ENCODE measurements around the gene STYK1. TPM values are rescaled to one million over a fixed set of nuclear protein-coding genes. Genes with fewer than 3 reads are reported as not detected.
A peak's percentile ranks its signal among the peaks of the same experiment; 100 is the strongest.

Gene STYK1
- polyA plus RNA-seq, 3 donors = not detected

DNA sequence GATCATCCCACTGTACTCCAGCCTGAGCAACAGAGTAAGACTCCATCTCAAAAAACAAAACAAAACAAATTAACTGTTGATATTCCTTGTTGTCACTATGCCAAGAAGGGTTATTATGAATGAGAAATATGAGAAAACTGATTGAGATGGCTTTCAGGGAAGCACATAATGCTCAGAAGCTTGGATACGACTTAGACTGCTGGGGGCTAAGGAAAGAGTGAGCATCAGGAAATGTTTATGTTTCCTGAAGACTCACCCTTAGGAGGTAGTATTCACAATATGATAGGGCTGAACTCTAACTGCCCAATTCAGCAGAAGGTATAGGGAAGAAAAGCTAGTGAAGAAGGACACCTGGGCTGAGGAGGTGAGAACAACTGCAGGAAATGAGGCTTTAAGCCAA, 6.3 kb downstream of the STYK1 start:
- H3K4me1 Mint-ChIP-seq = peaks cover 20% of the 10 kb centered on the region
- Histone ChIP-seq H3K9me3 (replicated peaks in 1 of 2; ENCODE audit: control insufficient read depth in 1 of 2, insufficient read depth in 1 of 2, low read length in 2 of 2) (no peaks in the 10 kb centered on the region), H4K20me1 (ENCODE audit: insufficient read depth, low read length) (no peaks in the 10 kb centered on the region), H3K4me2 (replicated peaks; ENCODE audit: extremely low read depth, low read length, poor library complexity, severe bottlenecking) (no peak overlapping the region), H3K27ac (ENCODE audit: low read depth in 1 of 2, low read length in 2 of 2) (no peak overlapping the region), H3K27me3 (ENCODE audit: control insufficient read depth in 2 of 2, insufficient read depth in 2 of 2, low read length in 2 of 2) (peaks cover 19 to 28% of the 10 kb centered on the region in 2 donors), H3K9ac (ENCODE audit: insufficient read depth, low read length, poor library complexity, severe bottlenecking) (no peak overlapping the region), H3K4me1 (ENCODE audit: control insufficient read depth in 1 of 2, insufficient read depth in 2 of 2, low read length in 2 of 2) (peaks cover 6% of the 10 kb centered on the region in 2 donors), H3K4me3 (replicated peaks in 1 of 3; ENCODE audit: low read depth in 2 of 3, low read length in 3 of 3) (no peak overlapping the region), H2AFZ (ENCODE audit: insufficient read depth, low read depth, low read length, poor library complexity, severe bottlenecking) (no peak overlapping the region), H3K36me3 (replicated peaks in 1 of 2; ENCODE audit: control insufficient read depth in 1 of 2, insufficient read depth in 2 of 2, low read length in 2 of 2) (no peaks in the 10 kb centered on the region), H3K79me2 (ENCODE audit: insufficient read depth, low read length) (no peaks in the 10 kb centered on the region)
- H3K27ac Mint-ChIP-seq = no peak overlapping the region
- H3K9me3 Mint-ChIP-seq = peaks cover 0 to 14% (median 3%) of the 10 kb centered on the region in 7 donors
- peak overlapping the region in 1 of 2 donors; percentile 17 for H3K4me3 Mint-ChIP-seq
- WGBS (ENCODE audit: insufficient coverage) = 50% methylated on average over 1 of the region's 1 CpG
- H3K27me3 Mint-ChIP-seq (ENCODE audit: low read depth in 3 of 3) = peaks cover 27 to 46% (median 33%) of the 10 kb centered on the region in 3 donors
- H3K36me3 Mint-ChIP-seq = no peaks in the 10 kb centered on the region
- no peak for DNase-seq
- no peak for TF ChIP-seq CTCF (IDR thresholded peaks at IDR 0.05)
- intact Hi-C loops (cut with micrococcal nuclease) = no loop called here

DNA sequence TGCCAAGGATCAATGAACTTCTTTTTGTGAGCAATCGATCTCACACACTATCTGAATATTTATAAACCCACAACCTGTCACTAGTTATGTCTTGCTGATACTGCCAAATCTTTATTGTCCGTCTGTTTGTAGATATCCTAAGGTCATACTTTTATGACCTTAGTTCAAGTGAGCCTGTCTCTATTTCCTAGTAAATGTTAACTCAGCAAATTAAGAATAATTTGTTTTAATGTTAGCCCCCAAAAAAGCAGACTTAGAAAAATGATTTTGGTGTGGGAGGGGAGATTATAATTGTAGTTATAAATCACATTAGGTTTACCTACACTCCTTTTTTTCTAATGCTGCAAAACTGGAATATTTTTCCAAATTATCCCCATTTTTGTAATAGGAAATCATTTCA, 9.4 kb downstream of the STYK1 start:
- Mint-ChIP-seq H3K27ac (no peak overlapping the region), H3K27me3 (ENCODE audit: low read depth in 3 of 3) (peaks cover 8 to 21% (median 12%) of the 10 kb centered on the region in 3 donors), H3K36me3 (no peaks in the 10 kb centered on the region), H3K4me3 (no peak overlapping the region), H3K9me3 (peaks cover 0 to 11% (median 1%) of the 10 kb centered on the region in 7 donors), H3K4me1 (peaks cover 13% of the 10 kb centered on the region)
- Histone ChIP-seq H3K36me3 (replicated peaks in 1 of 2; ENCODE audit: control insufficient read depth in 1 of 2, insufficient read depth in 2 of 2, low read length in 2 of 2) (no peaks in the 10 kb centered on the region), H4K20me1 (ENCODE audit: insufficient read depth, low read length) (no peaks in the 10 kb centered on the region), H3K27ac (ENCODE audit: low read depth in 1 of 2, low read length in 2 of 2) (no peak overlapping the region), H3K79me2 (ENCODE audit: insufficient read depth, low read length) (no peaks in the 10 kb centered on the region), H3K9ac (ENCODE audit: insufficient read depth, low read length, poor library complexity, severe bottlenecking) (no peak overlapping the region), H3K27me3 (ENCODE audit: control insufficient read depth in 2 of 2, insufficient read depth in 2 of 2, low read length in 2 of 2) (peaks cover 7 to 9% of the 10 kb centered on the region in 2 donors), H3K4me1 (ENCODE audit: control insufficient read depth in 1 of 2, insufficient read depth in 2 of 2, low read length in 2 of 2) (peaks cover 6% of the 10 kb centered on the region in 2 donors), H3K9me3 (replicated peaks in 1 of 2; ENCODE audit: control insufficient read depth in 1 of 2, insufficient read depth in 1 of 2, low read length in 2 of 2) (no peaks in the 10 kb centered on the region), H3K4me3 (replicated peaks in 1 of 3; ENCODE audit: low read depth in 2 of 3, low read length in 3 of 3) (no peak overlapping the region), H3K4me2 (replicated peaks; ENCODE audit: extremely low read depth, low read length, poor library complexity, severe bottlenecking) (no peak overlapping the region), H2AFZ (ENCODE audit: insufficient read depth, low read depth, low read length, poor library complexity, severe bottlenecking) (no peak overlapping the region)
- DNase-seq = no peak
- no peak for TF ChIP-seq CTCF (IDR thresholded peaks at IDR 0.05)
- WGBS (ENCODE audit: insufficient coverage) = no CpG with 5 or more reads among the region's 2 CpGs
- intact Hi-C loops (cut with micrococcal nuclease) = no loop called here

All from CD14-positive monocyte (primary cell).